Measurements from ENCODE around the gene DNAH17.

The DNAH17 gene

DNA sequence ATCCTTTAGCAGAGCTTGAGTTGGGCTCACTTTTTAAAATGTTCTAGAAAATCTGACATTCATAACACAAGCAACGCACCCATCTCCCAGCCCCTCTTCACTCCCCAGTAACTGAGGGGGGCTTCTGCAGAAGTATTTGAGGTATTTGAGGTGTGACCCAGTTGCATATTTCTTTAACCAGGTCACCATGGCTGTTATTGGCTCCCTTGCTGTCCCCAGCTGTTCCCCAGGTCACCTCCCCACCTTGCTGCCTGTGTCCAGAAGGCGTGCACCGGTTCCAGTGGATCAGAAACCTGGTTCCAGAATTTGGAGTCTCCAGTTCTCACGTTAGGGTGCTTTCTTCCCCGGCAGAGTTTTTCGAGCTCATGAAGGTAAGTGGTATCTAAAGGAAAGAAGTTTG, 184.9 kb downstream of the DNAH17 start:
- FAIRE-seq = no peak
- no peak for DNase-seq (ENCODE audit: insufficient read length, low spot score)
- TF ChIP-seq POLR2A (IDR thresholded peaks at IDR 0.05; ENCODE audit: low read depth, low read length) = no peak

DNA sequence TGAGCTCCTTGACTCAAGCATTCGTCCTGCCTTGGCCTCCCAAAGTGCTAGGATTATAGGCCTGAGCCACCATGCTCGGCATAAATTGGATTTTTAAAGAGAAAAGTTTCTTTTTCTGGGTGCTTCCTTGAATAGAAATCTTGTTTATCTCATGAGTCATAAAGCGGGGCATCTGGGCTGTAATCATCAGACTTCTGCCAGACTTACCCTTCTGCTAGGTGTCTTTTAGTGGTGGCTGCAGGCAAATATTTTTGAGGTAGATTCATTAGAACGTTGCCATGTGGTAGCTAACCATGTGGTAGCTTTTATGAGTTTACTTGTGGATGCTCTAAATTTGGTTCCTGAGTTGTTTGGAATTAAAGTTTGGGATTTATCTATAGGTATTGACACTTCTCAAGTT, 185.4 kb downstream of the DNAH17 start:
- TF ChIP-seq POLR2A (IDR thresholded peaks at IDR 0.05; ENCODE audit: low read depth, low read length) = no peak
- DNase-seq (ENCODE audit: insufficient read length, low spot score) (peak; percentile 57), FAIRE-seq (no peak)

DNA sequence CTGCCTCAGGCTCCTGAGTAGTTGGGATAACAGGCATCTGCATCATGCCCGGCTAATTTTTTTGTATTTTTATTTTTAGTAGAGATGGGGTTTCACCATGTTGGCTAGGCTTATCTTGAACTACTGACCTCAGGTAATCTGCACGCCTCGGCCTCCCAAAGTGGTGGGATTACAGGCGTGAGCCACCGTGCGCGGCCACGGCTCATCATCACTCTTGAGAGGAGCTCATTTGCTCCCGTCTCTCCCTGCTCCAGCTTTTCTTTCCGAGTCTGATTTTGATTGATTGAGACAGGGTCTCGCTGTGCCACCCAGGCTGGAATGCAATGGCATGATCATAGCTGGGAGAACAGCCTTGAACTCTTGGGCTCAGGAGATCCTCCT, 186.2 kb downstream of the DNAH17 start:
- DNase-seq (ENCODE audit: insufficient read length, low spot score) = no peak
- no peak for TF ChIP-seq POLR2A (IDR thresholded peaks at IDR 0.05; ENCODE audit: low read depth, low read length)
- FAIRE-seq = no peak

DNA sequence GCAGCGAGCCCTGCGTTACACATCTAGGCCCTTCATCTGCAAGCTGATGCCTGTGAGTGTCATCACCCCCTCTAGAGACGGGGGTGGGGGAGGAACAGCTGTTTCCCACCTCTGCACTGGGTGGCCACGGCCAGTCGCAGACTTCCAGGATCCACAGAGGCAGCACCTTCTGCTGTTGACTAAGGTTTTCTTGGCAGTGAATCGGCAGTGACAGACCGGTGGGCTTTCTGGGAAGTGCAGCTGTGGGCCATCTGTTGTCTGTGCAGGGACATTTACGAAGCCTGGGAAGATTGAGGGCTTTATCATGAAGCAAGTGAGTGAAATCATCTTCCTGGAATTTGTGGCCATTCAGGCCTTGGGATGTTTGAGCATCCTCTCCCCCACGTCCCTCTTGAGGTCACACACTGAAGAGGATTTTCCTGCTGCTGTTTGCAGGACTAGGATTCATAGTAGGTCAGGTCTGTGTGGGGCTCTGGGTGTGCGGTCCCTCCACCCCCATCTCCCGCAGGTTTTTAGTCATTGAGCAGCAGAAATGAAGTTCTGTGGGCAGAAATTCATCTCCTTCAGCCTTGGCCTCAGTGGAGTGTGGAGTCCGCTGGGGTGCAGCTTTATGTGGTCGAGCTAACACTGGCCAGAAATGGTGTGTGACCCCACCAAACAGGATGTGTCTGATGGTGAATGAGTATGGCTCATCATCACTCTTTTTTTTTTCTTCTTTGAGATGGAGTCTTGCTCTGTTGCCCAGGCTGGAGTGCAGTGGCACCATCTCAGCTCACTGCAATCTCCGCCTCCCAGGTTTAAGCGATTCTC, 186.8 kb downstream of the DNAH17 start:
- no peak for TF ChIP-seq POLR2A (IDR thresholded peaks at IDR 0.05; ENCODE audit: low read depth, low read length)
- peak; percentile 67 for DNase-seq (ENCODE audit: insufficient read length, low spot score)
- FAIRE-seq = no peak

DNA sequence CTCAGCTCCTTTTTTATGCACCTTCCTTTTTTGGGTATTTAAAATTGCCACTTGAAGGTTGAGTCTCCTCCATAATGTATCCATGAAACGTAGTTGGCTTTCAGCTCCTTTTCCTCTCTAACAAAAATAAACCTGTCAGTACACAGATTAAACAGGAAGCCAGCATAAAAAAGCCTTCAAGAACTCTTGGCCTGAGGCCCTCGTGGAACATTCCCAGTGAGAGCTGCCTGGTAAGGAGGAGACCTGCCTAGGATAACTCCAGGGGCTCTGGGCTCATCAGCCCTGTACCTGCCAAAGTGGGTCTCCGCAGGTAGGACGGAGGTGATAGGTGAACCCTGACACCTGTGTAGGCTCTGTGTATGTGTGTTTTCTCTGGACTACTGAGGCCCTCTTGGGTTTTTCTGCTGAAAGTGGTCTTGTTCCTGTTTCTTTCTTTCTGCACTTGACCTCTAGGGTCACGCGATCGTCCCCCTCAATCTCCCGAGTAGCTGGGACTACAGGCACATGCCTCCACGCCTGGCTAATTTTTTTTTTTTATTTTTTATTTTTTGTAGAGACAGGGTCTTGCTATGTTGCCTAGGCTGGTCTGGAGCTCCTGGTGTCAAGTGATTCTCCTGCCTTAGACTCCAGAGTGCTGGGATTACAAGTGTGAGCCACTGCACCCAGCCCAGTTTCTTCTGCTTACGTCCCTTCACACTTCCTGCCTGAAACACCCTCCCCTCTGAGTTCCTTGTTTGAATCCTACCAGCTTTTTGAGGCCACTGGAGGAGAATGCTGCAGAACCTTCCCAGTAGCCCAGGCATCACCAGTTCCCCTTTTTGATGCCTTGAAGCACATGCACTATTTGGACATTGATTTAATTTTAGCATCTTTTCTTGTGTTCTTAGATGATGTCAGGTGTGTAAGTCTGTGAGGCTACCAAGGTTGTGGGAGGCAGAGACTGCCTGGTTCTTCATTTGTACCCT, 188.9 kb downstream of the DNAH17 start:
- FAIRE-seq (no peak), DNase-seq (ENCODE audit: insufficient read length, low spot score) (no peak)
- no peak for TF ChIP-seq POLR2A (IDR thresholded peaks at IDR 0.05; ENCODE audit: low read depth, low read length)

DNA sequence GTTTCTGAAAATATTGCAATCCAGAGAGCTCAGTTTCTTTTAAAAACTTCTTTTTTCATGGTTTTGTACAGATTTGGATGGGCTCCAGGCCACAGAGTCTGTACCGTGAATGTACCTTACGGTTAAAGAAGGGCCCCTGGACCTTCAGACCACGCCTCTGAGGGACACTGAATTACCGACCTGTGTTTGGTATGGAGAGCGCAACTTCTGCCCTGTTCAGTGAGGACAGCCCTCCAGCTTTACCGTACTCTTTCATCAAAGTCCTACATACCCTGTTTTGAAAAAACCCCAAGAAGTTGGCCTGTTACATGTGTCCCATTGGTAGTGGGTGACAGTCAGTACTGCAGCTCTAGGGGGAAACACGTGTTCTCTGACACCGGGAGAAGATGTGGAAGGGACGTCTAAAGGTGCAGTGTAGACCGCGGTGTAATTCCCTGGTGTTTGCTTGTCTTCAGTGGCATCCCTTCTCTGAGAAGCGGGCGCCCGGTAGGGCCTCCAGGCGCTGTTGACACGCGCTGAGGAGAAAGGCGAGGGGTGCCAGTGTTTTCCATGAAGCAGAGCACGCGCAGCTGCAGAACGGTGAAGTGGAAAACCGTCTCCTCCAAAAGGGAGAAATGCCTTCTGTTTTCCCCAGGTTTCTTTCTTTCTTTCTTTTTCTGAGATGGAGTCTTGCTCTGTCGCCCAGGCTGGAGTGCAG, 192.6 kb downstream of the DNAH17 start:
- FAIRE-seq (no peak), DNase-seq (ENCODE audit: insufficient read length, low spot score) (no peak)
- no peak for TF ChIP-seq POLR2A (IDR thresholded peaks at IDR 0.05; ENCODE audit: low read depth, low read length)

DNA sequence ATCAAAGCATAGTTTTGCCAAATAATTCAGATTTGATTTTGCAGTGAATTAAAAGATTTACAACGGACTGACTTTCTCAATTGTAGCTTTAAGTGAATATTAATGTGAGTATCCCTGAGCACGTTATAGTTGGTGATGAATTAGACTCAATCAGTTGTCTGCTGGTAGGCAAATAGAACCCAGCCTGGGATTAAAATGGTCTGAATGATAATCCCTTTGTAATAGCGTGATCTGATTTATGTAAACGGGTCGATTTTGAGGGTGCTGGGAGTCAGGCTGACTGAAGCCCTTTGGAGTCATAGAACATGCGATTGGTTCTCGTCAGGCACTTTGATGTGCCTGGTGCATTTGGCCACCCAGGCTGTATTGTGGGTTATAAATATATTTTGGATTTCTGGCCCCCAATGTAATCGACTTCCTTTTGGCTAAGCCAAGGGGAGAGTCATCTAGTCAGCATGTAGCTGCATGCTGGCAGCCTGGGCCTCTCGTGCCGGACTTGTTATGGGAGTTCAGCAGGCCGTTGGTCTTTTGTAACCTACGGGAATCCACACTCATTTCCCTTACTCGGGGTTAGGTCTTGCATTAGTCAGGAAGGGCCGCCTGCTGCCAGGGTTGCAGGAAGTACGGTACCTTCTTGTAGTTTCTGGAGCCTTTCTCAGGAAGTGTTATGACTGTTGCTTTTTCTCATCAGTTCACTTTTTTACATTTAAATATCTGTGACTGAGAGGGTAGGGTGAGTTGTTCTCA, 193.3 kb downstream of the DNAH17 start:
- TF ChIP-seq POLR2A (IDR thresholded peaks at IDR 0.05; ENCODE audit: low read depth, low read length) = no peak
- no peak for FAIRE-seq
- peak; percentile 80 for DNase-seq (ENCODE audit: insufficient read length, low spot score)

DNA sequence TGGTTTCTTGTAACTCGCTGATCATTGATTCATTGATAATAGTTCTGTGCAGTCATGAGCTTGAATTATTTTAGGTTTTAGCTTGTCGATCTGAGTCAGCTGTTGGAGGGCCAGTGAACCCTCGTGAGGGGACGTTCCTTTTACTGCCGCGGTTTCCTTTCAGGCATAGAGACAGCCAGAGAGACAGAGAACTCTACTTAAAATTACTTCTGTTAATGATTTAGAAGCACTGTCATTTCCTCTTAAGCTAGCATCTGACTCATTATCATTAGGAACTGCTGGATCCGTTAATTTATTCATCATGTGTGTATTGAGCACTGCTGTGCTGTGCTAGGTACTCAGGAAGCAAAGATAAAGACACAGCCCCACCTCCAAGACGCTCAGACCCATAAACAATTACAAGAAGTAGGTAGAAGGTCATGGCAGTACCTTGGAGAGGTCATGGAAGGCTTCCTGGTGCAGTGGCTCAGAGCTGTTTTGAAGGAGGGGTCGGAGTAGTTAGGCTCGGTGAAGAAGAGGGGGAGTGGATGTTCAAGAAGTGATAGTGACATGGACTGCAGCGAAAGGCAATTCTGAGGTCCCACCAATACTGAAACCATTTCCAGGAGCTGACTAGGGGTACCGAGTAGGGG, 195.5 kb downstream of the DNAH17 start:
- DNase-seq (ENCODE audit: insufficient read length, low spot score) (no peak), FAIRE-seq (no peak)
- TF ChIP-seq POLR2A (IDR thresholded peaks at IDR 0.05; ENCODE audit: low read depth, low read length) = no peak

DNA sequence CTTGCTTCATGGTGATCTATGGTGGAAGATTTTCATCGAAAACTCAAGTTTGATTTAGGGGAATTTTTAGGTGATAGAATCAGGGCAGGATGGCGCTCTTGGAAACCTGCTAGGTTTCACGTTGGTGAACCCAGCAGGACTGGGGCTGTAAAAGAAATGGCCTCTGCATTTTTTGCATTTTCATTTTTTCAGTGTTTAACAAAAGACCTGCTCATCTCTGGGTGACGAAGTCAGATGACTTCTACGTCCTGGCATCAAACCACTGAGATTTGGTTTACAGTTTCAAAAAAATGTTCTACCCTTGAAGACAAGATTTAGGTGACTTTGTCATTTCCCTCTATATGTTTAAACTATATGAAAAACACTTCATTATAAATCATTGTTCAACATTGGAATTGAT, 196.8 kb downstream of the DNAH17 start:
- DNase-seq (ENCODE audit: insufficient read length, low spot score) = no peak
- no peak for TF ChIP-seq POLR2A (IDR thresholded peaks at IDR 0.05; ENCODE audit: low read depth, low read length)

DNA sequence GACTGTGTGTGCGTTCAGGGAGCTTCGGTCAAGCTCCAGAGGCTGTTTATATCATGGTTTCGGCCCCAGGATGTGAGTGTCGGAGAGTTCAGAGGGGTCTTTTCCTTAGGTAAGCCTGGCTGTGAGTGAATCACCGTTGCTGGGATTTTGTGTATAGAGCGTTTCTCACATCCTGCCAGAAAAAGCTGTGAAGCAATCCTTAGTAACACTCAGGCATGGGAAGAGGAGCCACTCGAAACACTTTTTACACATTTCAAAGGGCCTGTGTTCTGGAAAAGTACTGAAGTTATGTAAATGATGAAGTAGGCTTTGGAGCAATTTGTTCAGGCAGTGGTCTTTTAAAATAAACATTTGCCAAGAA, 198.1 kb downstream of the DNAH17 start:
- DNase-seq (ENCODE audit: insufficient read length, low spot score) (no peak), FAIRE-seq (no peak)
- no peak for TF ChIP-seq POLR2A (IDR thresholded peaks at IDR 0.05; ENCODE audit: low read depth, low read length)

More for the DNA sequence above, 196.8 kb downstream of the DNAH17 start:
- FAIRE-seq = no peak

DNA sequence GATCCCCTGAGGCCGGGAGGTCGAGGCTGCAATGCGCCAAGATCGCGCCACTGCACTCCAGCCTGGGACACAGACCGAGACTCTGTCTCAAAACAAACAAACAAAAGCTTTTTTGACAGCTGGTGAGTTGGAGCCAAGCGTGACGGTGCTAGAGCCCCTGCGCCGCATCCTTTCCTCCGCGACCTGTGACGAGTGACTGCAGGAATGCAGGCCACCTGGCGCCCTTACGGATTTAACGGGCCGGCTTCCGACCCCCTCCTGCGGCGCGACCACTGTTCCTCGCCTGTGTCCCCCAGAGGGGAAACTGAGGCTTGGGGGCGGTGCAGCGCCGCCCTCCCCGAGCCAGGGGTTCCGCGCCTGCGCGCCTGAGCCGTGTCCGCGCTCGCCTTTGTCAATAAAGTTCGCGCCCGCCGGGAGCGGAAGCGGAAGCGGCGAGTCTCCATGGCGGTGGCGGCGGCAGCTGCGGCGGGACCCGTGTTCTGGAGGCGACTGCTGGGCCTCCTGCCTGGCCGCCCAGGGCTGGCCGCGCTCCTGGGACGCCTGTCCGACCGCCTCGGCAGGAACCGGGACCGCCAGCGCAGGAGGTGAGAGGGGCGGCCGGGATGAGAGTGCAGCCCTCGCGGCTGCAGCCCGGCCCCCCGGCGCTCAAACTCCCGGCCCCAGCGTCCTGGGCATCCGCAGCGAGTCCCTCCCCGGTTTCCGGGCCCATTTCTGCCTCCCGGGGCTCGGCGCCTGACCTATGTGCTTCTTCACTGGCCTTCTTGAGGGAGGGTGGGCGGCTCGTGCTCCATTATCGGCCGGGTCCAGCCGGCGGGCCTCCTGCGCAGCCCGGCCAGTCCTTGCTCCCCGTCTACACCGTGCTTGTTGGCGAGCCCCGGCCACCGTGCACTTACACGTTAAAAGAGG, 198.7 kb downstream of the DNAH17 start, which contains the start of gene PGS1:
TSS of gene PGS1 (plus strand) at position 425 of the 906 bp plus-strand sequence. CDS start at position 442, 17 bp downstream.
- DNase-seq (ENCODE audit: insufficient read length, low spot score) (no peak), FAIRE-seq (no peak)

DNA sequence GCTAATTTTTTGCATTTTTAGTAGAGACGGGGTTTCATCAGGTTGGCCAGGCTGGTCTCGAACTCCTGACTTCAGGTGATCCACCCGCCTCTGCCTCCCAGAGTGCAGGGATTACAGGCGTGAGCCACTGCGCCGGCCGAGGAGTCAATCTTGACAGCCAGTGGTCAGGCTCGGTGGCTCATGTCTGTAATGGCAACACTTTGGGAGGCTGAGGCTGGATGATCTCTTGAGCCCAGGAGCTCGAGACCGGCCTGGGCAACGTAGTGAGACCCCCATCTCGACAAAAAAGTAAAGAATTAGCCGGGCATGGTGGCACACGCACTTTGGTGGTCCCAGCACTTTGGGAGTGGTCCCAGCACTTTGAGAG, 199.4 kb downstream of the DNAH17 start:
- FAIRE-seq = no peak
- DNase-seq (ENCODE audit: insufficient read length, low spot score) = no peak
- no peak for TF ChIP-seq POLR2A (IDR thresholded peaks at IDR 0.05; ENCODE audit: low read depth, low read length)

More for the DNA sequence above, 198.7 kb downstream of the DNAH17 start, which contains the start of gene PGS1:
- TF ChIP-seq POLR2A (IDR thresholded peaks at IDR 0.05; ENCODE audit: low read depth, low read length) = peak; percentile 92

Data from H54 (cell line).